Prostate gland (tissue), 2 donors: Measurements from ENCODE around the gene NIF3L1.

Experiments used
- CTCF ChIP-seq, 4 experiments: fragments of 200-600 bp in 2 of 4; fragments of 450-650 bp in 2 of 4; sonication (generic) in 2 of 4; IDR thresholded peaks; 1 replicate in 3 of 4; 2 replicates in 1 of 4; pipeline ENCODE4 v1.5.1; 2016 to 2019; ENCODE audit warnings: antibody characterized with exemption in 4 of 4, mild to moderate bottlenecking in 2 of 4, moderate library complexity in 2 of 4
- POLR2AphosphoS5 ChIP-seq: sonication (generic); formaldehyde crosslinking; IDR thresholded peaks from one replicate; pipeline ENCODE4 v1.6.1; 2017; ENCODE audit warnings: antibody characterized with exemption

GRCh38 chr2:200913654-200914053 lies 24.5 kb downstream of the NIF3L1 start:
- TF ChIP-seq POLR2AphosphoS5 = no peak
- TF ChIP-seq CTCF (IDR thresholded peaks at IDR 0.05) = no peak
